GM19025 (cell line): ENCODE data around the gene PRAMEF4.
"Not testable (repeated sequence)": the region's sequence is repeated elsewhere in the genome, so short reads cannot be mapped to it uniquely, and the experiment has no call there.

ENCODE experiments used
- ATAC-seq: cut with Tn5 transposase; IDR thresholded peaks from one replicate; pipeline ENCODE4 v1.9.1; 2021; ENCODE audit warnings: mild to moderate bottlenecking, low read depth, moderate library complexity; ENCODE audit not compliant: unreplicated experiment

PRAMEF4 gene

DNA sequence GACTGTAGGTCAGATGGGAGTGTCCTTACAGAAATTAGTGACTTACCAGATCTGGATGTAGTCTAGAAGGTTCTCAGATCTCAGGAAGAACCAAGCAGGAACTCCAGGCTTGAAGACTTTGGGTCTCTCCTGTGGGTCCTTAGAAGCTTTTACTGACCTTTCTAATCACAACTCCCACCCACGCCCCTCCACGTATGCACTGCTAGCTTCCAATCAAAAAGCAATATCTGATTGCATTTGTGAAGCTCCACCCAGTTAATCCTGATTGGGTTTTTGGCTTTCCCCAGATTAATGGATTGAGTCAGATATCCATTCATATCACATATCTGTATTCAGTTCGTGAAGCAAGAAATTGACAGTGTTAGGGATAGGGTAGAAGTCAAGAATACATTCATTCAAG lies at the start of gene PRAMEF4:
TSS of gene PRAMEF4 (minus strand) at position 101 of the 400 bp plus-strand sequence. CDS start 2,807 bp downstream, outside the sequence.
- not testable (repeated sequence) for ATAC-seq

GRCh38 chr1:12924368-12924767 lies 38.4 kb upstream of the PRAMEF4 start:
- ATAC-seq = not testable (repeated sequence)

- not testable (repeated sequence) for ATAC-seq
Observed at GRCh38 chr1:12921749-12922148, 35.7 kb upstream of the PRAMEF4 start.

DNA sequence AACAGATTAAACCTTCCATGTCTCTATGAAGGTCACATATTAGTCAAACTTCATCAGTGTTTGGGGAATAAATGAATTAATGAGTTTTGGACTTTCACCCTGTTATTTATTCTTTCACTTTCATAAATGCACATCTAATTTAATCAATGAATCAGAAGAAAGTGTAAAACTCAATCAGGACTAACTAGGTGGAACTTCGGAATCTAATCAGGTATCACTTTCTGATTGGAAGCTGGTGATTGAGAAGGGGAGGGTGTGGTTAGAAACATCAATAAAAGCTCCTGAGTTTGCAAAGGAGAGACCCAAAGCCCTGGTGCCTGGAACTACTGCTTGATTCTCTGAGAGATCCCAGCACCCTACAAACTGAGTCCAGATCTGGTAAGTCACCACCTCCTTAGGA lies 30.3 kb upstream of the PRAMEF4 start, which contains the start of gene PRAMEF7:
TSS of gene PRAMEF7 (plus strand) at position 301 of the 400 bp plus-strand sequence. CDS start 1,083 bp downstream, outside the sequence.
- not testable (repeated sequence) for ATAC-seq

DNA sequence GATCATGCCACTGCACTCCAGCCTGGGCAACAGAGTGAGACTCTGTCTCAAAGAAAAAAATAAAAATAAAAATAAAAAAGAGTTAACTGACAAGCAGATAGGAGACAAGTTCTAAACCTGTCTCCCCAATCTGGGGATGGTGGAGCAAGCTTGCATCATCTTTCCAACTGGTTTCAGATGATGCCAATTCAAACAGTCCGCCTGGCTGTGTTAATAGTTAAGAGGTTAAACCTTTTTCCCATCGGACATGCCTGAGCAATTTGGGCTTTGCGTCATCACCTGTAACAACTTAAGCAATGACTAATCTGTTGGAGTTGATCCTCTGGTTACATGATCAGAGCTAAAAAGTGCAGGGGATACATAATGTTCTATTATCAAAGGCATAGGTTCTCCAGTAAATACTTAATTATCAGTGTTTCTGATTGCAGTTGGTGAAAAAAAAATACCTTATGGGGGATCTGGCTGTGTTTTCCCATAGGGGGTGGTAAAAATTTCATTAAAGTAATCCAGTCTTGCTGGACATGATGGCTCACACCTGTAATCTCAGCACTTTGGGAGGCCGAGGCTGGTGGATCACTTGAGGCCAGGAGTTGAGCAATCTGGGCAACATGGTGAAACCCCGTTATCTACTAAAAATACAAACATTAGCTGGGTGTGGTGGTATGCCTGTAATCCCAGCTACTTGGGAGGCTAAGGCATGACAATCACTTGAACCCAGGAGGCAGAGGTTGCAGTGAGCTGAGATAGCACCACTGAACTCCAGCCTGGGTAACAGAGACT lies 18.0 kb upstream of the PRAMEF4 start:
- not testable (repeated sequence) for ATAC-seq

GRCh38 chr1:12899186-12899585 lies 13.2 kb upstream of the PRAMEF4 start:
- ATAC-seq = not testable (repeated sequence)

- not testable (repeated sequence) for ATAC-seq
Observed at GRCh38 chr1:12898170-12898569, 12.2 kb upstream of the PRAMEF4 start, which contains the start of gene PRAMEF10. PRAMEF10 (minus strand) TSS chr1:12898270; CDS start chr1:12895847, 2,423 bp downstream.

DNA sequence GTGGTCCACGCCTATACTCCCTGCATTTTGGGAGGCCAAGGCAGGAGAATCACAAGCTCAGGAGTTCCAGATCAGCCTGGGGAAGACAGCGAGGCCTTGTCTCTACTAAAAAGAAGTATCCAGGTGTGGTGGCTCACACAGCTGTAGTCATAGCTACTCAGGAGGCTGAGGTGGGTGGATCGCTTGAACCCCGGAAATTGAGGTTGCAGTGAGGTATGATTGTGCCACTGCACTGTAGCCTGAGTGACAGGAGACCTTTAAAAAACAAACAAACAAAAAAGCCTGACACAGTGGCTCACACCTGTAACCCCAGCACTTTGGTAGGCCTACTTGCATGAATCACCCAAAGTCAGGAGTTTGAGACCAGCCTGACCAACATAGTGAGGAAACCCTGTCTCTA lies 7.5 kb downstream of the PRAMEF4 start:
- ATAC-seq = not testable (repeated sequence)

DNA sequence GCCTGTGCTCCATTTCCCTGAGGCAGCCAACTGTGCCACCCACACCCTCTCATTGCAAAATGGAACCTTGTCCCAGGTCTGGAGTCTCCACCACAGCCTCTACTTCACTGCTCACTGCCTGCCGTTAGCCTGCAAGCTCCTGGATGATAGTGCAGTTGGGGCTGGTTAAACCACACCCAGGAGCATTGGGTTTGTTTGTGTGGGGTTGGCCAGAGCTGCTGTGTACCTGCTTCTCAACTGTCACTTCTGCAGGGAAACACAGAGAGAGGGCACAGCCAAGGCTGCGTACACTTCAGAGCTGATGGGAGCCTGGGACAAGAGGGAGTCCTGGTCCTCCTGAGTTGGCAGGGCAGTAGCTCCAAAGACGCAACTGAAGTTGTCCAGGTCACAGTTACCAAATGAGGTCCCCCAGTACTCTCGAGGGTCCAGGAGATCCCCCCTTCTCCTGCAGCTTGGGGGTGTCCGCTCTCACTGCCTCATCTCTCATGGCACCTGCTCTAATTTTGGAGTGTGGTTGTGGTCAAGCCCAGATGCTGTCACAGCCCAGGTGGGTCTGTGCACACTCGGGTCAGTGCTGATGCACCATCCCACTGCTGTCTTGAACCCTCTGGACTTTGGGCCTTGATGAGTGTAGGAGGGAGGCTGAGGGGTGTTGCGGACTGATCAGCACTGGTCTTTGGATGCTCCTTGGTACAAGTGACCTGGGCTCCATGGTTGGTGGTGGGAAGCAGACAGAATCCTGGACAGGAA lies 22.7 kb downstream of the PRAMEF4 start:
- ATAC-seq = not testable (repeated sequence)

GRCh38 chr1:12856786-12857185 lies 29.2 kb downstream of the PRAMEF4 start, which contains the start of gene PRAMEF2:
PRAMEF2 (plus strand) TSS chr1:12857086; CDS start chr1:12859010, 1,924 bp downstream.
- ATAC-seq = not testable (repeated sequence)

DNA sequence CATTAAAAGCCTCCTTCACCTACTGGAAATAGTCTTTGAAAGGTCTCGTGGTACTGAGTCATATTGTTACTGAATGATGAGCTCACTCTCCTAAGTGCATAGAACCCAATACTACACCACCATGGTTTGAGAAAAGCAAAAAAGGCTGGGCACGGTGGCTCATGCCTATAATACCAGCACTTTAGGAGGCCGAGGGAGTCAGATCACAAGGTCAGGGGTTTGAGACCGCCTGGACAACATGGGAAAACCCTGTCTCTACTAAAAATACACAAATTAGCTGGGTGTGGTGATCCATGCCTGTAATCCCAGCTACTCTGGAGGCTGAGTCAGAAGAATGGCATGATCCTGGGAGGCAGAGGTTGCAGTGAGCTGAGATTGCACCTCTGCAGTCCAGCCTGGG lies 34.2 kb downstream of the PRAMEF4 start:
- ATAC-seq = no peak

DNA sequence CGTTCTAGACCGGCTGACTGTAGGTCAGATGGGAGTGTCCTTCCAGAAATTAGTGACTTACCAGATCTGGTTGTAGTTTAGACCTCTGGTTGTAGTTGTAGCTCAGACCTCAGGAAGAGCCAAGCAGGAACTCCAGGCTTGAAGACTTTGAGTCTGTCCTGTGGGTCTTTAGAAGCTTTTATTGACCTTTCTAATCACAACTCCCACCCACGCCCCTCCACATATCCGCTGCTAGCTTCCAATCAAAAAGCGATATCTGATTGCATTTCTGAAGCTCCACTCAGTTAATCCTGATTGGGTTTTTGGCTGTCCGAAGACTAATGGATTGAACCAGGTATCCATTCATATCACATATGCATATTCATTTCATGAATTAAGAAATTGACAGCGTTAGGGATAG lies 37.4 kb downstream of the PRAMEF4 start, which contains the start of gene HNRNPCL1:
TSS of gene HNRNPCL1 (minus strand) at position 101 of the 400 bp plus-strand sequence. CDS start 431 bp downstream, outside the sequence.
- ATAC-seq = not testable (repeated sequence)

- not testable (repeated sequence) for ATAC-seq
Observed at GRCh38 chr1:12833251-12833650, 52.8 kb downstream of the PRAMEF4 start.

DNA sequence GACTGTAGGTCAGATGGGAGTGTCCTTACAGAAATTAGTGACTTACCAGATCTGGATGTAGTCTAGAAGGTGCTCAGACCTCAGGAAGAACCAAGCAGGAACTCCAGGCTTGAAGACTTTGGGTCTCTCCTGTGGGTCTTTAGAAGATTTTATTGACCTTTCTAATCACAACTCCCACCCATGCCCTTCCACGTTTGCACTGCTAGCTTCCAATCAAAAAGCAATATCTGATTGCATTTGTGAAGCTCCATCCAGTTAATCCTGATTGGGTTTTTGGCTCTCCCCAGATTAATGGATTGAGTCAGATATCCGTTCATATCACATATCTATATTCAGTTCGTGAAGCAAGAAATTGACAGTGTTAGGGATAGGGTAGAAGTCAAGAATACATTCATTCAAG lies 54.7 kb downstream of the PRAMEF4 start, which contains the start of gene PRAMEF11:
TSS of gene PRAMEF11 (minus strand) at position 101 of the 400 bp plus-strand sequence. CDS start 2,621 bp downstream, outside the sequence.
- not testable (repeated sequence) for ATAC-seq
